Ishikawa (cell line): Measurements from ENCODE around the gene A2ML1.

Experiments used
- EP300 ChIP-seq: IDR thresholded peaks from 2 replicates; pipeline ENCODE4 v1.6.1; 2012; ENCODE audit warnings: borderline replicate concordance
- RAD21 ChIP-seq: IDR thresholded peaks from 2 replicates; pipeline ENCODE4 v1.6.1; 2012; ENCODE audit warnings: low read depth
- TCF12 ChIP-seq: IDR thresholded peaks from 2 replicates; pipeline ENCODE4 v1.6.1; 2012; ENCODE audit warnings: low read depth
- YY1 ChIP-seq: IDR thresholded peaks from 2 replicates; pipeline ENCODE4 v1.6.1; 2012; ENCODE audit warnings: low read depth
- TF ChIP-seq, protein P1 (sequence below): IDR thresholded peaks from 2 replicates; pipeline ENCODE4 v1.6.1; 2012; ENCODE audit warnings: low read depth, mild to moderate bottlenecking

DNA sequence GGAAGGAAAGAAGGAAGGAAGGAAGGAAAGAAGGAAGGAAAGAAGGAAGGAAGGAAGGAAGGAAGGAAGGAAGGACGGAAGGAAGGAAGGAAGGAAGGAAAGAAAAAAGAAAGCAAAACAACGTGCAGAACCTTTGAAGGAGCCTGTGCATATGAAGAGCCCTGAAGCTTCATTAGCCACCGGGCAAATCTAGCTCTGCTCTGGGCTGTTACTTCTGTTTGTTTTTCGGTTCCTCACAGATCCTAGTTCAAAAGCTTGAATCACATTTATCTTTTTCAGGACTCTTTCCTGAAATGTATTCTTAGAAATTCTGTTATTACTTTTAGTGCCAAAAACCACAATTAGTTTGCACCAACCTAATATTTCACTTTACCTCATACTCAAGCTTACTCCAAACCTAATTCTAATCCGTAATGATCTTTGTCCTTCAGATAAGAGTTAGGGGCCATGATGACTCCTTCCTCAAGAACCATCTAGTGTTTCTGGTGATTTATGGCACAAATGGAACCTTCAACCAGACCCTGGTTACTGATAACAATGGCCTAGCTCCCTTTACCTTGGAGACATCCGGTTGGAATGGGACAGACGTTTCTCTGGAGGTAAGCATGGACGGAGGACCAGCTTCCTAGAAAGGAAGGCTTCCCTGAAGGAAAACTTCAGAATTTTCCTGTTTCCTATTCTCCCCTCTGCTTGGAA lies 18.7 kb downstream of the A2ML1 start:
- no peak for TF ChIP-seq RAD21
- TF ChIP-seq EP300 = no peak
- no peak for TF ChIP-seq YY1
- no peak for TF ChIP-seq TCF12
- TF ChIP-seq, protein P1, sequence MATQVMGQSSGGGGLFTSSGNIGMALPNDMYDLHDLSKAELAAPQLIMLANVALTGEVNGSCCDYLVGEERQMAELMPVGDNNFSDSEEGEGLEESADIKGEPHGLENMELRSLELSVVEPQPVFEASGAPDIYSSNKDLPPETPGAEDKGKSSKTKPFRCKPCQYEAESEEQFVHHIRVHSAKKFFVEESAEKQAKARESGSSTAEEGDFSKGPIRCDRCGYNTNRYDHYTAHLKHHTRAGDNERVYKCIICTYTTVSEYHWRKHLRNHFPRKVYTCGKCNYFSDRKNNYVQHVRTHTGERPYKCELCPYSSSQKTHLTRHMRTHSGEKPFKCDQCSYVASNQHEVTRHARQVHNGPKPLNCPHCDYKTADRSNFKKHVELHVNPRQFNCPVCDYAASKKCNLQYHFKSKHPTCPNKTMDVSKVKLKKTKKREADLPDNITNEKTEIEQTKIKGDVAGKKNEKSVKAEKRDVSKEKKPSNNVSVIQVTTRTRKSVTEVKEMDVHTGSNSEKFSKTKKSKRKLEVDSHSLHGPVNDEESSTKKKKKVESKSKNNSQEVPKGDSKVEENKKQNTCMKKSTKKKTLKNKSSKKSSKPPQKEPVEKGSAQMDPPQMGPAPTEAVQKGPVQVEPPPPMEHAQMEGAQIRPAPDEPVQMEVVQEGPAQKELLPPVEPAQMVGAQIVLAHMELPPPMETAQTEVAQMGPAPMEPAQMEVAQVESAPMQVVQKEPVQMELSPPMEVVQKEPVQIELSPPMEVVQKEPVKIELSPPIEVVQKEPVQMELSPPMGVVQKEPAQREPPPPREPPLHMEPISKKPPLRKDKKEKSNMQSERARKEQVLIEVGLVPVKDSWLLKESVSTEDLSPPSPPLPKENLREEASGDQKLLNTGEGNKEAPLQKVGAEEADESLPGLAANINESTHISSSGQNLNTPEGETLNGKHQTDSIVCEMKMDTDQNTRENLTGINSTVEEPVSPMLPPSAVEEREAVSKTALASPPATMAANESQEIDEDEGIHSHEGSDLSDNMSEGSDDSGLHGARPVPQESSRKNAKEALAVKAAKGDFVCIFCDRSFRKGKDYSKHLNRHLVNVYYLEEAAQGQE = no peak
